HepG2 (cell line): ENCODE results near the gene NR2F1. TPM values are rescaled to one million over a fixed set of nuclear protein-coding genes. Genes with fewer than 3 reads are reported as not detected.

Source experiments
- CEBPG ChIP-seq: IDR thresholded peaks from 2 replicates; pipeline ENCODE4 v1.6.1; 2016
- SYNCRIP ChIP-seq: fragments of 200-400 bp; formaldehyde crosslinking; IDR thresholded peaks from 2 replicates; pipeline ENCODE4 v1.6.1; 2018; ENCODE audit warnings: mild to moderate bottlenecking, low read depth, low read length; ENCODE audit not compliant: insufficient read depth
- TEAD3 ChIP-seq: optimal IDR thresholded peaks from 2 replicates; pipeline ENCODE3; 2016; ENCODE audit warnings: borderline replicate concordance
- polyA plus RNA-seq, 8 experiments: library from polyadenylated mRNA; depleted of rRNA in 3 of 8; stranded (reverse) in 7 of 8; unstranded in 1 of 8; fragments of >200 nt; fragmentation: Illumina TruSeq in 4 of 8; extraction: Trizol in 4 of 8; gene quantifications; 2 replicates each; pipeline versions ENCODE4 v1.2.1 to v1.2.3, GENCODE V29; 2011 to 2016; ENCODE audit warnings: low read depth in 4 of 8, missing spikeins in 1 of 8, mixed read lengths in 1 of 8; ENCODE audit not compliant: insufficient read depth in 1 of 8
- total RNA-seq, 5 experiments: library from RNA; depleted of rRNA; stranded (reverse); fragments of >200 nt; fragmentation: Illumina TruSeq; extraction: Trizol; gene quantifications; 2 replicates each; pipeline ENCODE4 v1.2.3, GENCODE V29; 2016; ENCODE audit warnings: low read depth in 1 of 5
- TF ChIP-seq, protein P1 (sequence below): sonication (generic); formaldehyde crosslinking; IDR thresholded peaks from 2 replicates; pipeline ENCODE4 v1.5.0; 2020; ENCODE audit warnings: mild to moderate bottlenecking, missing genetic modification reagents
- TF ChIP-seq, protein P2 (sequence below): sonication (generic); formaldehyde crosslinking; IDR thresholded peaks from 2 replicates; pipeline ENCODE4 v1.8.1; 2023; ENCODE audit warnings: mild to moderate bottlenecking, inconsistent platforms, moderate library complexity, missing genetic modification reagents, borderline replicate concordance
- TF ChIP-seq, protein P3 (sequence below): sonication (generic); formaldehyde crosslinking; IDR thresholded peaks from 2 replicates; pipeline ENCODE4 v1.4.0; 2020; ENCODE audit warnings: missing genetic modification reagents
- TF ChIP-seq, protein P4 (sequence below): sonication (generic); formaldehyde crosslinking; IDR thresholded peaks from 2 replicates; pipeline ENCODE4 v1.8.0; 2023; ENCODE audit warnings: mild to moderate bottlenecking, missing genetic modification reagents
- TF ChIP-seq, protein P5 (sequence below): sonication (generic); formaldehyde crosslinking; IDR thresholded peaks from 2 replicates; pipeline ENCODE4 v1.4.0; 2020; ENCODE audit warnings: missing genetic modification reagents, borderline replicate concordance

NR2F1 gene
- total and polyA plus RNA-seq, 2 of the 13 experiments (the other 11 are each of a cell fraction or from before 2014, with no cell fraction given): 17.1 to 59.7 TPM

DNA sequence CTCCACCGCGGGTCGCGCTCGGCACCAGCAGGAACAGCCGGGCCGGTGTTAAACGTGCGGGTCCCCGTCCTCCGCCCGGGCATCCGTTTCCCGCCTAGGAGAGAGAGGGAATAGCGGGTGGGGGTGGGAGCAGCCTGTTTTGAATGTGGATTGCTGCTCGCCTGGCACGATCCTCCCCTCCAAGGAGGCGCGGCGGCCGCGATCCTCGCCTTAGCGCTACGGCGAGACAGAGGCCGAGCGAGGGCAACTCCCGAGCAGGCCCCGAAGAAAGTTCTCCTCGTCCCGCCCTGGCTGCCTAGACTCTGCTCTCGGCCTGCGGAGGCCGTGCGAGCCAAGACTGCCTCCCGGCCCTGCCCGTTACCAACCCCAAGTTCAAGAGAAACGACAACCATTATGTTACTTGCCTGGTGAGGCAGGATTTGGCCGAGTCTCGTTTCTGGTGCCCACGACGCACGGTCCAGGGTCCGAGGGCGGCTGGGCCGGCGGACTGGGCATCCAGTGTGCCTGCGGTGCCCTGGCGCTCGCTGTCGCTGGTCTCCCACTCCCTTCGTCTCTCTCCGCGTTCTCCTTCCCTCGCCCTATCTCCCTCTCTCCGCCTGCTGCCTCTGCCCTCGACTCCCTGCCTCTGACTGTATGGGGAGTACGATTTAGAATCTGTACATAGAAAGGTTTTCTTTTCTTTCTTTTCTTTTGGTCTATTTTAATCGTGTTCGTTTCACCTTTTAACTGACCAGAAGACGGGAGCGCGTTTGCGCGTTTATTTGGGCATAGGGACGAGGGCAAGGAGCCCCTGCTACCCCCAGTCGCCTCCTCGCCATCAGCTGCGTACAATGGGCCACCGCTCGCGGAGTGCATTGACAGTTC, 2.7 kb upstream of the NR2F1 start (continued):
- TF ChIP-seq, protein P1, sequence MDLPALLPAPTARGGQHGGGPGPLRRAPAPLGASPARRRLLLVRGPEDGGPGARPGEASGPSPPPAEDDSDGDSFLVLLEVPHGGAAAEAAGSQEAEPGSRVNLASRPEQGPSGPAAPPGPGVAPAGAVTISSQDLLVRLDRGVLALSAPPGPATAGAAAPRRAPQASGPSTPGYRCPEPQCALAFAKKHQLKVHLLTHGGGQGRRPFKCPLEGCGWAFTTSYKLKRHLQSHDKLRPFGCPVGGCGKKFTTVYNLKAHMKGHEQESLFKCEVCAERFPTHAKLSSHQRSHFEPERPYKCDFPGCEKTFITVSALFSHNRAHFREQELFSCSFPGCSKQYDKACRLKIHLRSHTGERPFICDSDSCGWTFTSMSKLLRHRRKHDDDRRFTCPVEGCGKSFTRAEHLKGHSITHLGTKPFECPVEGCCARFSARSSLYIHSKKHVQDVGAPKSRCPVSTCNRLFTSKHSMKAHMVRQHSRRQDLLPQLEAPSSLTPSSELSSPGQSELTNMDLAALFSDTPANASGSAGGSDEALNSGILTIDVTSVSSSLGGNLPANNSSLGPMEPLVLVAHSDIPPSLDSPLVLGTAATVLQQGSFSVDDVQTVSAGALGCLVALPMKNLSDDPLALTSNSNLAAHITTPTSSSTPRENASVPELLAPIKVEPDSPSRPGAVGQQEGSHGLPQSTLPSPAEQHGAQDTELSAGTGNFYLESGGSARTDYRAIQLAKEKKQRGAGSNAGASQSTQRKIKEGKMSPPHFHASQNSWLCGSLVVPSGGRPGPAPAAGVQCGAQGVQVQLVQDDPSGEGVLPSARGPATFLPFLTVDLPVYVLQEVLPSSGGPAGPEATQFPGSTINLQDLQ (CRISPR knock-in tag): no peak
- TF ChIP-seq SYNCRIP (no peak), CEBPG (CRISPR knock-in tag) (no peak), TEAD3 (CRISPR knock-in tag) (no peak)
- TF ChIP-seq, protein P2, sequence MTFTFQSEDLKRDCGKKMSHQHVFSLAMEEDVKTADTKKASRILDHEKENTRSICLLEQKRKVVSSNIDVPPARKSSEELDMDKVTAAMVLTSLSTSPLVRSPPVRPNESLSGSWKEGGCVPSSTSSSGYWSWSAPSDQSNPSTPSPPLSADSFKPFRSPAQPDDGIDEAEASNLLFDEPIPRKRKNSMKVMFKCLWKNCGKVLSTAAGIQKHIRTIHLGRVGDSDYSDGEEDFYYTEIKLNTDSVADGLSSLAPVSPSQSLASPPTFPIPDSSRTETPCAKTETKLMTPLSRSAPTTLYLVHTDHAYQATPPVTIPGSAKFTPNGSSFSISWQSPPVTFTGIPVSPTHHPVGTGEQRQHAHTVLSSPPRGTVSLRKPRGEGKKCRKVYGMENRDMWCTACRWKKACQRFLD (CRISPR knock-in tag): no peak
- TF ChIP-seq, protein P3, sequence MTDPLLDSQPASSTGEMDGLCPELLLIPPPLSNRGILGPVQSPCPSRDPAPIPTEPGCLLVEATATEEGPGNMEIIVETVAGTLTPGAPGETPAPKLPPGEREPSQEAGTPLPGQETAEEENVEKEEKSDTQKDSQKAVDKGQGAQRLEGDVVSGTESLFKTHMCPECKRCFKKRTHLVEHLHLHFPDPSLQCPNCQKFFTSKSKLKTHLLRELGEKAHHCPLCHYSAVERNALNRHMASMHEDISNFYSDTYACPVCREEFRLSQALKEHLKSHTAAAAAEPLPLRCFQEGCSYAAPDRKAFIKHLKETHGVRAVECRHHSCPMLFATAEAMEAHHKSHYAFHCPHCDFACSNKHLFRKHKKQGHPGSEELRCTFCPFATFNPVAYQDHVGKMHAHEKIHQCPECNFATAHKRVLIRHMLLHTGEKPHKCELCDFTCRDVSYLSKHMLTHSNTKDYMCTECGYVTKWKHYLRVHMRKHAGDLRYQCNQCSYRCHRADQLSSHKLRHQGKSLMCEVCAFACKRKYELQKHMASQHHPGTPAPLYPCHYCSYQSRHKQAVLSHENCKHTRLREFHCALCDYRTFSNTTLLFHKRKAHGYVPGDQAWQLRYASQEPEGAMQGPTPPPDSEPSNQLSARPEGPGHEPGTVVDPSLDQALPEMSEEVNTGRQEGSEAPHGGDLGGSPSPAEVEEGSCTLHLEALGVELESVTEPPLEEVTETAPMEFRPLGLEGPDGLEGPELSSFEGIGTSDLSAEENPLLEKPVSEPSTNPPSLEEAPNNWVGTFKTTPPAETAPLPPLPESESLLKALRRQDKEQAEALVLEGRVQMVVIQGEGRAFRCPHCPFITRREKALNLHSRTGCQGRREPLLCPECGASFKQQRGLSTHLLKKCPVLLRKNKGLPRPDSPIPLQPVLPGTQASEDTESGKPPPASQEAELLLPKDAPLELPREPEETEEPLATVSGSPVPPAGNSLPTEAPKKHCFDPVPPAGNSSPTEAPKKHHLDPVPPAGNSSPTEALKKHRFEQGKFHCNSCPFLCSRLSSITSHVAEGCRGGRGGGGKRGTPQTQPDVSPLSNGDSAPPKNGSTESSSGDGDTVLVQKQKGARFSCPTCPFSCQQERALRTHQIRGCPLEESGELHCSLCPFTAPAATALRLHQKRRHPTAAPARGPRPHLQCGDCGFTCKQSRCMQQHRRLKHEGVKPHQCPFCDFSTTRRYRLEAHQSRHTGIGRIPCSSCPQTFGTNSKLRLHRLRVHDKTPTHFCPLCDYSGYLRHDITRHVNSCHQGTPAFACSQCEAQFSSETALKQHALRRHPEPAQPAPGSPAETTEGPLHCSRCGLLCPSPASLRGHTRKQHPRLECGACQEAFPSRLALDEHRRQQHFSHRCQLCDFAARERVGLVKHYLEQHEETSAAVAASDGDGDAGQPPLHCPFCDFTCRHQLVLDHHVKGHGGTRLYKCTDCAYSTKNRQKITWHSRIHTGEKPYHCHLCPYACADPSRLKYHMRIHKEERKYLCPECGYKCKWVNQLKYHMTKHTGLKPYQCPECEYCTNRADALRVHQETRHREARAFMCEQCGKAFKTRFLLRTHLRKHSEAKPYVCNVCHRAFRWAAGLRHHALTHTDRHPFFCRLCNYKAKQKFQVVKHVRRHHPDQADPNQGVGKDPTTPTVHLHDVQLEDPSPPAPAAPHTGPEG: 0 out of 2 replicates have a peak, but pooled peaks have one; percentile 16
- TF ChIP-seq, protein P4, sequence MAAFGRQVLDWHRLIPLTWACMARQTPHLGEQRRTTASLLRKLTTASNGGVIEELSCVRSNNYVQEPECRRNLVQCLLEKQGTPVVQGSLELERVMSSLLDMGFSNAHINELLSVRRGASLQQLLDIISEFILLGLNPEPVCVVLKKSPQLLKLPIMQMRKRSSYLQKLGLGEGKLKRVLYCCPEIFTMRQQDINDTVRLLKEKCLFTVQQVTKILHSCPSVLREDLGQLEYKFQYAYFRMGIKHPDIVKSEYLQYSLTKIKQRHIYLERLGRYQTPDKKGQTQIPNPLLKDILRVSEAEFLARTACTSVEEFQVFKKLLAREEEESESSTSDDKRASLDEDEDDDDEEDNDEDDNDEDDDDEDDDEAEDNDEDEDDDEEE (CRISPR knock-in tag): no peak
- TF ChIP-seq, protein P5, sequence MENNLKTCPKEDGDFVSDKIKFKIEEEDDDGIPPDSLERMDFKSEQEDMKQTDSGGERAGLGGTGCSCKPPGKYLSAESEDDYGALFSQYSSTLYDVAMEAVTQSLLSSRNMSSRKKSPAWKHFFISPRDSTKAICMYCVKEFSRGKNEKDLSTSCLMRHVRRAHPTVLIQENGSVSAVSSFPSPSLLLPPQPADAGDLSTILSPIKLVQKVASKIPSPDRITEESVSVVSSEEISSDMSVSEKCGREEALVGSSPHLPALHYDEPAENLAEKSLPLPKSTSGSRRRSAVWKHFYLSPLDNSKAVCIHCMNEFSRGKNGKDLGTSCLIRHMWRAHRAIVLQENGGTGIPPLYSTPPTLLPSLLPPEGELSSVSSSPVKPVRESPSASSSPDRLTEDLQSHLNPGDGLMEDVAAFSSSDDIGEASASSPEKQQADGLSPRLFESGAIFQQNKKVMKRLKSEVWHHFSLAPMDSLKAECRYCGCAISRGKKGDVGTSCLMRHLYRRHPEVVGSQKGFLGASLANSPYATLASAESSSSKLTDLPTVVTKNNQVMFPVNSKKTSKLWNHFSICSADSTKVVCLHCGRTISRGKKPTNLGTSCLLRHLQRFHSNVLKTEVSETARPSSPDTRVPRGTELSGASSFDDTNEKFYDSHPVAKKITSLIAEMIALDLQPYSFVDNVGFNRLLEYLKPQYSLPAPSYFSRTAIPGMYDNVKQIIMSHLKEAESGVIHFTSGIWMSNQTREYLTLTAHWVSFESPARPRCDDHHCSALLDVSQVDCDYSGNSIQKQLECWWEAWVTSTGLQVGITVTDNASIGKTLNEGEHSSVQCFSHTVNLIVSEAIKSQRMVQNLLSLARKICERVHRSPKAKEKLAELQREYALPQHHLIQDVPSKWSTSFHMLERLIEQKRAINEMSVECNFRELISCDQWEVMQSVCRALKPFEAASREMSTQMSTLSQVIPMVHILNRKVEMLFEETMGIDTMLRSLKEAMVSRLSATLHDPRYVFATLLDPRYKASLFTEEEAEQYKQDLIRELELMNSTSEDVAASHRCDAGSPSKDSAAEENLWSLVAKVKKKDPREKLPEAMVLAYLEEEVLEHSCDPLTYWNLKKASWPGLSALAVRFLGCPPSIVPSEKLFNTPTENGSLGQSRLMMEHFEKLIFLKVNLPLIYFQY (CRISPR knock-in tag): no peak
